Mammary epithelial cell (primary cell): ENCODE results near the gene PRKAR2B.

Source experiments
- EZH2 ChIP-seq: IDR thresholded peaks from 2 replicates; pipeline ENCODE4 v1.6.1; 2012; ENCODE audit warnings: low read length, inconsistent platforms, borderline replicate concordance
- TF ChIP-seq, protein P1 (sequence below), 2 donors: IDR thresholded peaks in 1 of 2; conservative IDR thresholded peaks in 1 of 2; 2 replicates each; pipeline ENCODE4 v1.5.1; 2011 to 2012; ENCODE audit warnings: inconsistent platforms in 2 of 2, low read length in 2 of 2, mild to moderate bottlenecking in 2 of 2, control low read depth in 1 of 2, low read depth in 1 of 2; ENCODE audit not compliant: insufficient read depth in 1 of 2; ENCODE audit errors: extremely low read depth in 1 of 2

DNA sequence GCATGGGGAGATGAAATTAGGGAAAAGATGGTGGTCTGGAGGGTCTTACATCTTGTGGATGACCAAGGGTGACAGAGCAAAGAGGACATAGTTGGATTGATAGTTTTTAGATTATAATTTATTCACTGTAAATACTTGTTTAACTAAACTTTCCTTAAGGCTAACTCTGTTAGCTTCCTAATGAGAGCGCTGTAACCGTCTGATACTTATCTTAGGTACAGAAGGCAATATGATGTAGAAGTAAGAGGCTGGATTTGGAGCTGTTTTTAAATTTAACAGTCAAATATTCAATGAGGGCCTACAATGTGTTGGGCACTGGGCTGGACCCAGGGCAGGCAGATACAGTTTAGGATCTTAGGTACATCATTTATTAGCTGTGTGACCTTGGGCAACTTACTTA lies 36.0 kb downstream of the PRKAR2B start:
- TF ChIP-seq, protein P1, sequence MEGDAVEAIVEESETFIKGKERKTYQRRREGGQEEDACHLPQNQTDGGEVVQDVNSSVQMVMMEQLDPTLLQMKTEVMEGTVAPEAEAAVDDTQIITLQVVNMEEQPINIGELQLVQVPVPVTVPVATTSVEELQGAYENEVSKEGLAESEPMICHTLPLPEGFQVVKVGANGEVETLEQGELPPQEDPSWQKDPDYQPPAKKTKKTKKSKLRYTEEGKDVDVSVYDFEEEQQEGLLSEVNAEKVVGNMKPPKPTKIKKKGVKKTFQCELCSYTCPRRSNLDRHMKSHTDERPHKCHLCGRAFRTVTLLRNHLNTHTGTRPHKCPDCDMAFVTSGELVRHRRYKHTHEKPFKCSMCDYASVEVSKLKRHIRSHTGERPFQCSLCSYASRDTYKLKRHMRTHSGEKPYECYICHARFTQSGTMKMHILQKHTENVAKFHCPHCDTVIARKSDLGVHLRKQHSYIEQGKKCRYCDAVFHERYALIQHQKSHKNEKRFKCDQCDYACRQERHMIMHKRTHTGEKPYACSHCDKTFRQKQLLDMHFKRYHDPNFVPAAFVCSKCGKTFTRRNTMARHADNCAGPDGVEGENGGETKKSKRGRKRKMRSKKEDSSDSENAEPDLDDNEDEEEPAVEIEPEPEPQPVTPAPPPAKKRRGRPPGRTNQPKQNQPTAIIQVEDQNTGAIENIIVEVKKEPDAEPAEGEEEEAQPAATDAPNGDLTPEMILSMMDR (conservative IDR thresholded peaks at IDR 0.05 in 1 of 2, IDR thresholded peaks at IDR 0.05 in 1 of 2; ENCODE audit: extremely low read depth in 1 of 2, insufficient read depth in 1 of 2, low read depth in 1 of 2, low read length in 2 of 2), result no peak
- TF ChIP-seq EZH2, result no peak
